Thoracic aorta (tissue), 2 donors: ENCODE results near the gene CHRNB2. TPM values are rescaled to one million over a fixed set of nuclear protein-coding genes. Genes with fewer than 3 reads are reported as not detected.

Source experiments
- ATAC-seq: fragments of 150-250 bp; one replicate; pipeline ENCODE4 v1.8.0; 2017; ENCODE audit warnings: low read depth; ENCODE audit not compliant: insufficient number of reproducible peaks, low FRiP score
- DNase-seq: peaks from one replicate; pipeline ENCODE4 v3.0.0-alpha.2; 2020; ENCODE audit warnings: low spot score
- H3K27ac ChIP-seq, 2 donors: fragments of 200-600 bp; sonication (generic); 1 replicate in 1 of 2; 2 replicates in 1 of 2; pipeline ENCODE4 v1.5.1; 2016; ENCODE audit warnings: mild to moderate bottlenecking in 2 of 2, moderate library complexity in 2 of 2
- H3K27me3 ChIP-seq: fragments of 200-600 bp; sonication (generic); replicated peaks from 2 replicates; pipeline ENCODE4 v1.6.0; 2016; ENCODE audit warnings: mild to moderate bottlenecking; ENCODE audit not compliant: insufficient read depth
- H3K36me3 ChIP-seq: fragments of 200-600 bp; sonication (generic); one replicate; pipeline ENCODE4 v1.5.1; 2016
- H3K4me1 ChIP-seq, 2 donors: fragments of 200-600 bp; sonication (generic); 1 replicate in 1 of 2; 2 replicates in 1 of 2; pipeline versions ENCODE4 v1.5.1 to v1.6.0; 2016; ENCODE audit warnings: low read depth in 2 of 2, mild to moderate bottlenecking in 1 of 2; ENCODE audit not compliant: control insufficient read depth in 1 of 2
- H3K4me3 ChIP-seq: fragments of 200-600 bp; sonication (generic); 2 replicates; pipeline ENCODE4 v1.5.1; 2016; ENCODE audit warnings: mild to moderate bottlenecking
- H3K9me3 ChIP-seq: fragments of 200-600 bp; sonication (generic); 2 replicates; pipeline ENCODE4 v1.5.1; 2016
- total RNA-seq, 2 donors: library from RNA; depleted of rRNA; stranded (reverse); fragments of >200 nt; gene quantifications; one replicate each; pipeline versions ENCODE4 v1.1.0 to v1.2.3, GENCODE V29; 2016
- TF ChIP-seq, protein P1 (sequence below): fragments of 200-600 bp; sonication (generic); IDR thresholded peaks from one replicate; pipeline ENCODE4 v1.5.1; 2019; ENCODE audit warnings: antibody characterized with exemption

Gene CHRNB2
- total RNA-seq, 2 donors from 2014 or later = not detected

GRCh38 chr1:154551474-154551873 is 16.1 kb upstream of the CHRNB2 start:
- TF ChIP-seq, protein P1, sequence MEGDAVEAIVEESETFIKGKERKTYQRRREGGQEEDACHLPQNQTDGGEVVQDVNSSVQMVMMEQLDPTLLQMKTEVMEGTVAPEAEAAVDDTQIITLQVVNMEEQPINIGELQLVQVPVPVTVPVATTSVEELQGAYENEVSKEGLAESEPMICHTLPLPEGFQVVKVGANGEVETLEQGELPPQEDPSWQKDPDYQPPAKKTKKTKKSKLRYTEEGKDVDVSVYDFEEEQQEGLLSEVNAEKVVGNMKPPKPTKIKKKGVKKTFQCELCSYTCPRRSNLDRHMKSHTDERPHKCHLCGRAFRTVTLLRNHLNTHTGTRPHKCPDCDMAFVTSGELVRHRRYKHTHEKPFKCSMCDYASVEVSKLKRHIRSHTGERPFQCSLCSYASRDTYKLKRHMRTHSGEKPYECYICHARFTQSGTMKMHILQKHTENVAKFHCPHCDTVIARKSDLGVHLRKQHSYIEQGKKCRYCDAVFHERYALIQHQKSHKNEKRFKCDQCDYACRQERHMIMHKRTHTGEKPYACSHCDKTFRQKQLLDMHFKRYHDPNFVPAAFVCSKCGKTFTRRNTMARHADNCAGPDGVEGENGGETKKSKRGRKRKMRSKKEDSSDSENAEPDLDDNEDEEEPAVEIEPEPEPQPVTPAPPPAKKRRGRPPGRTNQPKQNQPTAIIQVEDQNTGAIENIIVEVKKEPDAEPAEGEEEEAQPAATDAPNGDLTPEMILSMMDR = no peak
- Histone ChIP-seq H3K36me3 (peaks cover 69% of the 10 kb centered on the region), H3K4me3 (no peak overlapping the region), H3K9me3 (no peaks in the 10 kb centered on the region), H3K27me3 (no peaks in the 10 kb centered on the region), H3K4me1 (peaks cover 5 to 20% of the 10 kb centered on the region in 2 donors), H3K27ac (no peak overlapping the region)
- no peak for DNase-seq
- no peak for ATAC-seq

- Histone ChIP-seq H3K36me3 (peaks cover 69% of the 10 kb centered on the region), H3K9me3 (no peaks in the 10 kb centered on the region), H3K27ac (no peak overlapping the region), H3K4me3 (no peak overlapping the region), H3K27me3 (no peaks in the 10 kb centered on the region), H3K4me1 (peaks cover 10 to 26% of the 10 kb centered on the region in 2 donors)
- ATAC-seq (no peak), DNase-seq (no peak)
- TF ChIP-seq, protein P1 = no peak
Measured at GRCh38 chr1:154552036-154552435, 15.5 kb upstream of the CHRNB2 start.

- no peak for ATAC-seq
- peaks cover 69% of the 10 kb centered on the region for H3K36me3 ChIP-seq
- H3K4me1 ChIP-seq = peaks cover 12 to 34% of the 10 kb centered on the region in 2 donors
Measured at GRCh38 chr1:154553056-154554030, 14.2 kb upstream of the CHRNB2 start.

DNA sequence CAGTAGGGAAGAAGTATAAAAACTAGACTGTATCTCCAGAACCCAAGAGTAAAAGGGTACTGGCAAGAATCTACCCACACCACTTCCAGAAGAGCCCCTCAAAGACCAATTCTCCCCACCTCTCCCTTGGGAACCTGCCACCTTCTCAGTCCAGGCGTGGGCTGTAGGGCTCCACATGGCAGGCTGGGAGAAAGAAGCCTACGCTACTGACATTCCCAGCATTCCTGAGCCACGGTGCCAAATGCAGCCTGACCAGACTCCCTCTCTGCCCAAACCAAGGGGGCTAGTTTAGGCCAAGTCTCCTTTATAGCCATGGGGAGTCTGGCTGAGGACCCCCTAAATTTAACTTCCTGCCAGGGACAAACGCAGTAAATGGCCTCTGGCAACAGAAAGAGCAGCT is 11.2 kb upstream of the CHRNB2 start:
- ATAC-seq (no peak), DNase-seq (no peak)
- Histone ChIP-seq H3K4me1 (peaks cover 12 to 25% of the 10 kb centered on the region in 2 donors), H3K27me3 (no peaks in the 10 kb centered on the region), H3K36me3 (peaks cover 43% of the 10 kb centered on the region), H3K9me3 (no peaks in the 10 kb centered on the region), H3K4me3 (peak overlapping the region; percentile 92), H3K27ac (peak overlapping the region in 1 of 2 donors; percentile 34)
- TF ChIP-seq, protein P1 = no peak

More at GRCh38 chr1:154553056-154554030, 14.2 kb upstream of the CHRNB2 start:
- no peaks in the 10 kb centered on the region for H3K9me3 ChIP-seq
- no peaks in the 10 kb centered on the region for H3K27me3 ChIP-seq
- DNase-seq = no peak
- H3K27ac ChIP-seq = no peak overlapping the region
- H3K4me3 ChIP-seq = no peak overlapping the region
- TF ChIP-seq, protein P1 = no peak

DNA sequence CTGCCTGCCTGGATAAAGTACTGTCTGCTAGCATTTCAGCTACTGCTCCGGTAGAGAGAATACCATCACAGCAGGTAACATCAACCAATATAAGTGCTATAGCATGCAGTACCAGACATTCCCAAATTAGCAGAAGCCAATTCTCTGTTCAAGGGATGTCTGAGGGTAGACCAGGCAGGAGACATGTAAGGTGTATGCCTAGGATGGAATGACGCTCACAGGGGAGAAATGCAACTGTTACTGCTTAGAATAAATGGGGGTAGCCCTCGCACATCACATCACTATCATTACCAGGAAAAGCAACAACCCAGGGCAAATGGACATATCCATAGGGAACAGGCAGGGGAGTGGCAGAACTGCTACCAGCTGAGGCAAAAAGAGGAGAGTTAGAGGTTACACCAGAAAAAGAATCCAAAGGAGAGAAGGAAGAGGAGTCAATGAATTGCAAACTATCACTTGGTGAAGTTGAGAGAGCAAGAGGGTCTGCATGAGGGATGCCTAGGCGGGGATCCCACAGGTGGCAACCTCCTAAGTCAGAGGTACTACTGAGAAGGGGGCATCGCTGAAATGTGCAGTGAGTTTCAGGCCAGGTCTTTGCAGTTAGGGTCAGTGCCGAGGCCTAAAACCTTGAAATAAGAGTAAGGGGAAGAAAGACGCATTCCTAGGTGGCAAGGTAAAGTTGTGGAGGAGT is 10.2 kb upstream of the CHRNB2 start:
- peaks cover 33% of the 10 kb centered on the region for H3K36me3 ChIP-seq
- H3K4me1 ChIP-seq = peaks cover 12 to 25% of the 10 kb centered on the region in 2 donors
- DNase-seq (no peak), ATAC-seq (no peak)
- TF ChIP-seq, protein P1 = no peak
- H3K4me3 ChIP-seq = peak overlapping the region; percentile 92
- no peaks in the 10 kb centered on the region for H3K27me3 ChIP-seq
- no peaks in the 10 kb centered on the region for H3K9me3 ChIP-seq
- H3K27ac ChIP-seq = peak overlapping the region in 1 of 2 donors; percentile 72
